Muscle of leg (tissue), 9 donors: ENCODE results near the gene SLC25A10. TPM values are rescaled to one million over a fixed set of nuclear protein-coding genes. Genes with fewer than 3 reads are reported as not detected.

Experiments used
- polyA plus RNA-seq, 8 donors: library from polyadenylated mRNA; unstranded; fragments of 120-200 nt; gene quantifications; one replicate each; pipeline versions ENCODE4 v1.2.1 to v1.2.3, GENCODE V29; 2013; ENCODE audit warnings: inconsistent platforms in 1 of 8, low replicate concordance in 1 of 8; ENCODE audit not compliant: insufficient read length in 8 of 8, insufficient read depth in 1 of 8
- total RNA-seq: library from RNA; stranded (reverse); fragments of 120-200 nt; gene quantifications from one replicate; pipeline ENCODE4 v1.2.4, GENCODE V29; 2013

SLC25A10 gene
- total and polyA plus RNA-seq, 9 donors = 3.3 to 5.3 (median 4.3) TPM

Other genes starting within 250 kb of the SLC25A10 start
- gene ACTG1, start 199.5 kb upstream of the SLC25A10 start, total RNA-seq = 810 TPM
- gene ACTG1, start 199.5 kb upstream of the SLC25A10 start, polyA plus RNA-seq = 1,000 to 10,000 TPM; 1,113 to 1,698 (median 1,529) TPM
- gene FSCN2, start 183.9 kb upstream of the SLC25A10 start, total RNA-seq = 2.8 TPM
- gene FSCN2, start 183.9 kb upstream of the SLC25A10 start, polyA plus RNA-seq = 1 to 10 TPM; 1.7 to 4.8 (median 2.5) TPM
- gene FAAP100, start 159.9 kb upstream of the SLC25A10 start, total RNA-seq = 12.9 TPM
- 10 to 100 TPM; 16.3 to 25.9 (median 20.7) TPM for gene FAAP100, start 159.9 kb upstream of the SLC25A10 start, polyA plus RNA-seq
- gene NPLOC4, start 75.2 kb upstream of the SLC25A10 start, total RNA-seq = 31.9 TPM
- 10 to 100 TPM; 47.4 to 66.2 (median 50.4) TPM for gene NPLOC4, start 75.2 kb upstream of the SLC25A10 start, polyA plus RNA-seq
- gene TSPAN10, start 75.1 kb upstream of the SLC25A10 start, total RNA-seq = 0.53 TPM
- gene TSPAN10, start 75.1 kb upstream of the SLC25A10 start, polyA plus RNA-seq = 1 to 10 TPM in 5 of 8 donors, under 1 TPM in 3; 0.68 to 1.7 (median 1.2) TPM
- 2.6 TPM for gene PDE6G, start 55.7 kb upstream of the SLC25A10 start, total RNA-seq
- 1 to 10 TPM; 1.9 to 5.8 (median 3.7) TPM for gene PDE6G, start 55.7 kb upstream of the SLC25A10 start, polyA plus RNA-seq
- gene OXLD1, start 45.7 kb upstream of the SLC25A10 start, total RNA-seq = 21.8 TPM
- 10 to 100 TPM in 7 of 8 donors, 1 to 10 TPM in 1; 9.9 to 15.6 (median 11.4) TPM for gene OXLD1, start 45.7 kb upstream of the SLC25A10 start, polyA plus RNA-seq
- gene CCDC137, start 45.5 kb upstream of the SLC25A10 start, total RNA-seq = 9.1 TPM
- 10 to 100 TPM; 13.9 to 18.0 (median 15.6) TPM for gene CCDC137, start 45.5 kb upstream of the SLC25A10 start, polyA plus RNA-seq
- gene ARL16, start 28.5 kb upstream of the SLC25A10 start, total RNA-seq = 32.9 TPM
- 10 to 100 TPM; 25.1 to 36.8 (median 31.1) TPM for gene ARL16, start 28.5 kb upstream of the SLC25A10 start, polyA plus RNA-seq
- 32.0 TPM for gene HGS, start 28.3 kb upstream of the SLC25A10 start, total RNA-seq
- gene HGS, start 28.3 kb upstream of the SLC25A10 start, polyA plus RNA-seq = 10 to 100 TPM; 41.0 to 64.8 (median 47.5) TPM
- gene MRPL12, start 8.9 kb upstream of the SLC25A10 start, total RNA-seq = 10.2 TPM
- gene MRPL12, start 8.9 kb upstream of the SLC25A10 start, polyA plus RNA-seq = 10 to 100 TPM; 49.7 to 65.8 (median 58.8) TPM
- not detected for gene GCGR, start 91.9 kb downstream of the SLC25A10 start, total RNA-seq
- under 1 TPM in 4 of 8 donors, not detected in 4; 0.10 to 0.21 (median 0.18) TPM for gene GCGR, start 91.9 kb downstream of the SLC25A10 start, polyA plus RNA-seq
- gene MCRIP1, start 121.0 kb downstream of the SLC25A10 start, total RNA-seq = 113 TPM
- 100 to 1,000 TPM; 123 to 147 (median 134) TPM for gene MCRIP1, start 121.0 kb downstream of the SLC25A10 start, polyA plus RNA-seq
- 43.4 TPM for gene PPP1R27, start 122.8 kb downstream of the SLC25A10 start, total RNA-seq
- gene PPP1R27, start 122.8 kb downstream of the SLC25A10 start, polyA plus RNA-seq = 10 to 100 TPM; 14.6 to 57.4 (median 28.8) TPM
- gene P4HB, start 148.3 kb downstream of the SLC25A10 start, total RNA-seq = 385 TPM
- 100 to 1,000 TPM; 383 to 577 (median 450) TPM for gene P4HB, start 148.3 kb downstream of the SLC25A10 start, polyA plus RNA-seq
- 86.0 TPM for gene ARHGDIA, start 159.1 kb downstream of the SLC25A10 start, total RNA-seq
- gene ARHGDIA, start 159.1 kb downstream of the SLC25A10 start, polyA plus RNA-seq = 100 to 1,000 TPM; 145 to 236 (median 190) TPM
- gene ALYREF, start 179.3 kb downstream of the SLC25A10 start, total RNA-seq = 72.6 TPM
- 10 to 100 TPM; 56.0 to 80.0 (median 70.8) TPM for gene ALYREF, start 179.3 kb downstream of the SLC25A10 start, polyA plus RNA-seq
- gene ANAPC11, start 179.4 kb downstream of the SLC25A10 start, total RNA-seq = 113 TPM
- 100 to 1,000 TPM; 104 to 140 (median 113) TPM for gene ANAPC11, start 179.4 kb downstream of the SLC25A10 start, polyA plus RNA-seq
- 2.0 TPM for gene NPB, start 190.0 kb downstream of the SLC25A10 start, total RNA-seq
- under 1 TPM; 0.22 to 0.82 (median 0.66) TPM for gene NPB, start 190.0 kb downstream of the SLC25A10 start, polyA plus RNA-seq
- 9.0 TPM for gene PCYT2, start 199.1 kb downstream of the SLC25A10 start, total RNA-seq
- 10 to 100 TPM in 6 of 8 donors, 1 to 10 TPM in 2; 9.4 to 12.6 (median 11.2) TPM for gene PCYT2, start 199.1 kb downstream of the SLC25A10 start, polyA plus RNA-seq
- gene SIRT7, start 205.9 kb downstream of the SLC25A10 start, total RNA-seq = 6.0 TPM
- gene SIRT7, start 205.9 kb downstream of the SLC25A10 start, polyA plus RNA-seq = 1 to 10 TPM; 6.5 to 9.7 (median 8.4) TPM
- 8.2 TPM for gene MAFG, start 215.5 kb downstream of the SLC25A10 start, total RNA-seq
- gene MAFG, start 215.5 kb downstream of the SLC25A10 start, polyA plus RNA-seq = 10 to 100 TPM; 11.7 to 18.1 (median 16.7) TPM
- 78.9 TPM for gene PYCR1, start 225.0 kb downstream of the SLC25A10 start, total RNA-seq
- 100 to 1,000 TPM in 2 of 8 donors, 10 to 100 TPM in 6; 58.4 to 107 (median 80.3) TPM for gene PYCR1, start 225.0 kb downstream of the SLC25A10 start, polyA plus RNA-seq
- gene MYADML2, start 234.9 kb downstream of the SLC25A10 start, total RNA-seq = 24.1 TPM
- gene MYADML2, start 234.9 kb downstream of the SLC25A10 start, polyA plus RNA-seq = 10 to 100 TPM; 11.3 to 23.1 (median 20.0) TPM
- gene NOTUM, start 248.9 kb downstream of the SLC25A10 start, total RNA-seq = 4.1 TPM
- gene NOTUM, start 248.9 kb downstream of the SLC25A10 start, polyA plus RNA-seq = 1 to 10 TPM; 2.8 to 7.6 (median 3.3) TPM